NCI-H446 (cell line): ENCODE results near the gene SPART.
A peak's percentile ranks its signal among the peaks of the same experiment; 100 is the strongest.
"Not testable (repeated sequence)": the region's sequence is repeated elsewhere in the genome, so short reads cannot be mapped to it uniquely, and the experiment has no call there.

Experiments used
- DNase-seq, 2 experiments: peaks; one replicate each; lab custom pipeline; 2025; lab: John Stamatoyannopoulos, UW

Gene SPART

GRCh38 chr13:36313047-36313969 lies 32.9 kb downstream of the SPART start:
- no peak for DNase-seq

- no peak for DNase-seq
These were observed 35.6 kb downstream of the SPART start for GRCh38 chr13:36310417-36311108.

- DNase-seq: no peak
These were observed 43.9 kb downstream of the SPART start for GRCh38 chr13:36302289-36302688.

GRCh38 chr13:36299469-36299868 lies 46.7 kb downstream of the SPART start:
- not testable (repeated sequence) for DNase-seq

GRCh38 chr13:36298535-36299068 lies 47.6 kb downstream of the SPART start:
- DNase-seq: no peak

- DNase-seq: peak; percentile 52 to 74
These were observed 48.5 kb downstream of the SPART start, which contains the start of gene CCDC169 for GRCh38 chr13:36297366-36298338. TSS of gene CCDC169 (minus strand) at chr13:36297814. CDS start at chr13:36297719, 95 bp downstream.

GRCh38 chr13:36294096-36294495 lies 52.1 kb downstream of the SPART start:
- DNase-seq: no peak

- no peak for DNase-seq
These were observed 52.7 kb downstream of the SPART start for GRCh38 chr13:36293497-36293896.

- no peak for DNase-seq
These were observed 57.3 kb downstream of the SPART start for GRCh38 chr13:36288794-36289391.

- DNase-seq: no peak
These were observed 60.2 kb downstream of the SPART start for GRCh38 chr13:36286006-36286405.

GRCh38 chr13:36282821-36283432 lies 63.3 kb downstream of the SPART start:
- DNase-seq: peak; percentile 21 to 61

- DNase-seq: peak; percentile 37 to 76
These were observed 70.8 kb downstream of the SPART start for GRCh38 chr13:36275190-36276002.

GRCh38 chr13:36273431-36273830 lies 72.8 kb downstream of the SPART start:
- DNase-seq: no peak

GRCh38 chr13:36261976-36262375 lies 84.2 kb downstream of the SPART start:
- no peak for DNase-seq

GRCh38 chr13:36261011-36261410 lies 85.2 kb downstream of the SPART start:
- no peak for DNase-seq

- DNase-seq: no peak
These were observed 86.6 kb downstream of the SPART start for GRCh38 chr13:36259361-36260137.

- no peak for DNase-seq
These were observed 87.4 kb downstream of the SPART start for GRCh38 chr13:36258831-36259230.
